HG03175 (cell line): Measurements from ENCODE around the gene PLCXD3.

Experiments used
- ATAC-seq: cut with Tn5 transposase; IDR thresholded peaks from one replicate; pipeline ENCODE4 v1.9.1; 2021; ENCODE audit warnings: mild to moderate bottlenecking, moderate library complexity; ENCODE audit not compliant: unreplicated experiment

PLCXD3 gene

GRCh38 chr5:41289970-41290464, 220.4 kb downstream of the PLCXD3 start:
- no peak for ATAC-seq

GRCh38 chr5:41286696-41287095, 223.7 kb downstream of the PLCXD3 start:
- ATAC-seq: no peak

- ATAC-seq: no peak
Measured at GRCh38 chr5:41286165-41286564, 224.2 kb downstream of the PLCXD3 start.

- ATAC-seq: no peak
Measured at GRCh38 chr5:41284938-41285337, 225.5 kb downstream of the PLCXD3 start.

- ATAC-seq: peak; percentile 47
Measured at GRCh38 chr5:41281215-41281810, 229.1 kb downstream of the PLCXD3 start.

- ATAC-seq: no peak
Measured at GRCh38 chr5:41279040-41279439, 231.4 kb downstream of the PLCXD3 start.

GRCh38 chr5:41277476-41278245, 232.7 kb downstream of the PLCXD3 start:
- no peak for ATAC-seq

GRCh38 chr5:41275813-41276512, 234.4 kb downstream of the PLCXD3 start:
- ATAC-seq: peak; percentile 79

GRCh38 chr5:41270423-41271251, 239.8 kb downstream of the PLCXD3 start:
- peak; percentile 81 for ATAC-seq

GRCh38 chr5:41268894-41269293, 241.5 kb downstream of the PLCXD3 start:
- no peak for ATAC-seq

GRCh38 chr5:41266377-41266776, 244.0 kb downstream of the PLCXD3 start:
- ATAC-seq: no peak

- no peak for ATAC-seq
Measured at GRCh38 chr5:41264019-41264418, 246.4 kb downstream of the PLCXD3 start.

GRCh38 chr5:41263335-41263734, 247.1 kb downstream of the PLCXD3 start:
- ATAC-seq: no peak
